SU-DHL-6 (cell line): ENCODE results near the gene CASP9.
"Not testable (repeated sequence)": the region's sequence is repeated elsewhere in the genome, so short reads cannot be mapped to it uniquely, and the experiment has no call there.

ENCODE experiments used
- H2AFZ ChIP-seq: fragments of 200-600 bp; sonication (generic); 2 replicates; pipeline ENCODE4 v1.6.1; 2014; ENCODE audit warnings: low read depth, mild to moderate bottlenecking, moderate library complexity, mixed read lengths, antibody characterized with exemption, low read length; ENCODE audit not compliant: severe bottlenecking
- H3F3A ChIP-seq: fragments of 200-600 bp; shearing (Covaris generic); 2 replicates; pipeline ENCODE4 v1.6.0; 2016; ENCODE audit warnings: antibody characterized with exemption, mild to moderate bottlenecking; ENCODE audit not compliant: insufficient read depth
- H3K27ac ChIP-seq: fragments of 200-600 bp; sonication (generic); 2 replicates; pipeline ENCODE4 v1.5.1; 2016; ENCODE audit warnings: low read depth, mild to moderate bottlenecking, low read length, moderate library complexity, mixed read lengths
- H3K27me3 ChIP-seq: fragments of 200-600 bp; sonication (generic), shearing (Covaris generic); 2 replicates; pipeline ENCODE4 v1.6.0; 2014; ENCODE audit warnings: mild to moderate bottlenecking, low read length
- H3K36me3 ChIP-seq: fragments of 200-600 bp; sonication (generic); 2 replicates; pipeline ENCODE4 v1.6.1; 2014; ENCODE audit warnings: mild to moderate bottlenecking, low read length, mixed read lengths
- H3K4me2 ChIP-seq: fragments of 300-600, 200-600 bp; shearing (Covaris generic), sonication (generic); 2 replicates; pipeline ENCODE4 v1.6.0; 2014; ENCODE audit warnings: low read length, low read depth, mild to moderate bottlenecking; ENCODE audit not compliant: poor library complexity, severe bottlenecking
- H3K4me3 ChIP-seq: fragments of 200-600 bp; sonication (generic); 2 replicates; pipeline ENCODE4 v1.5.1; 2014; ENCODE audit warnings: antibody characterized with exemption, low read length, mild to moderate bottlenecking, mixed read lengths; ENCODE audit not compliant: insufficient read depth, poor library complexity, severe bottlenecking
- H3K79me2 ChIP-seq: fragments of 200-600 bp; sonication (generic); 2 replicates; pipeline ENCODE4 v1.6.1; 2014; ENCODE audit warnings: mild to moderate bottlenecking, low read length, moderate library complexity; ENCODE audit not compliant: insufficient read depth
- H3K9ac ChIP-seq: fragments of 200-600 bp; sonication (generic); 2 replicates; pipeline ENCODE4 v1.7.0; 2014; ENCODE audit warnings: mild to moderate bottlenecking, low read length
- H3K9me2 ChIP-seq: fragments of 200-600 bp; sonication (generic); replicated peaks from 2 replicates; pipeline ENCODE4 v1.6.1; 2014; ENCODE audit warnings: low read length; ENCODE audit not compliant: insufficient read depth
- H3K9me3 ChIP-seq: fragments of 200-600 bp; sonication (generic); 2 replicates; pipeline ENCODE4 v1.6.1; 2014; ENCODE audit warnings: low read length, mixed read lengths; ENCODE audit not compliant: insufficient read depth
- H4K20me1 ChIP-seq: fragments of 200-600 bp; sonication (generic); 2 replicates; pipeline ENCODE4 v1.6.1; 2014; ENCODE audit warnings: low read depth, mild to moderate bottlenecking, antibody characterized with exemption, low read length, moderate library complexity, mixed read lengths
- EZH2phosphoT487 ChIP-seq: fragments of 200-600 bp; sonication (generic), shearing (Covaris generic); conservative IDR thresholded peaks from 2 replicates; pipeline ENCODE4 v1.6.1; 2018; ENCODE audit warnings: mild to moderate bottlenecking, antibody characterized with exemption, low read length, moderate library complexity, mixed read lengths
- TF ChIP-seq, protein P1 (sequence below): fragments of 200-600 bp; sonication (generic); IDR thresholded peaks from one replicate; pipeline ENCODE4 v1.5.1; 2017; ENCODE audit warnings: antibody characterized with exemption, mild to moderate bottlenecking, low read length, moderate library complexity; ENCODE audit not compliant: insufficient read depth, poor library complexity, severe bottlenecking

Gene CASP9

DNA sequence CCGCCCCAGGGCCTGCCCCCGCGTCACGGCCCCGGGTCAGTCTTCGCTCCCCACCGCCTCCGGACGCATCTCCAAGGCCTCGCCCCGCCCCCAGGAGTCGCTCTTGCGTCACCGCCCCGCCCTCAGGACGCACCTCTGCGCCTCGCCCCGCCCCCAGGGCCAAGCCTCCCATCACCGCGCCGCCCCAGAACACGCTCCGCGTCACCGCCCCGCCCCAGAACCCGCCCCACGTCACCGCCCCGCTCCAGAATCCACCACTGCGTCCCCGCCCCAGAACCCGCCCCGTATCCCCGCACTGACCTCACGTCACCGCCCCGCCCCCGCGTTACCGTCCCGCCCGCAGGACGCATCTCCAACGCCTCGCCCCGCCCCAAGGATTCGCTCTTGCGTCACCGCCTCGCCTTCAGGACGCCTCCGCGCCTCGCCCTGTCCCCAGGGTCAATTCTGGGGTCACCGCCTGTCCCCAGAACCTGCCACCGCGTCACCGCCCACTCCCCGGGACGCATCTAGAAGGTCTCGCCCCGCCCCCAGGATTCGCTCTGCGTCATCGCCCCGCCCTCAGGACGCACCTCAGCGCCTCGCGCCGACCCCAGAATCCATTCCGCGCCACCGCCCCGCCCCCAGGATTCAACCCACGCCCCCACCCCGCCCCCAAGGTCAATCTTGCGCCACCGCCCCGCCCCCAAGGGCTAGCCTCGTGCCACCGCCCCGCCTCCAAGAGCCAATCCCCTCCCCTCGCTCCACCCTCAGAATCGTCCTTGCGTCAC, 451 bp upstream of the CASP9 start:
- Histone ChIP-seq H3K36me3 (no peaks in the 10 kb centered on the region), H3K4me2 (peak overlapping the region; percentile 96), H3K27ac (peak overlapping the region; percentile 80), H3K27me3 (no peaks in the 10 kb centered on the region), H3K9ac (peak overlapping the region; percentile 59), H3K9me2 (no peaks in the 10 kb centered on the region), H4K20me1 (no peaks in the 10 kb centered on the region), H3K9me3 (no peaks in the 10 kb centered on the region), H3K79me2 (peaks cover 10% of the 10 kb centered on the region), H3F3A (peaks cover 12% of the 10 kb centered on the region), H2AFZ (peak overlapping the region; percentile 8), H3K4me3 (peak overlapping the region; percentile 65)
- TF ChIP-seq, protein P1, sequence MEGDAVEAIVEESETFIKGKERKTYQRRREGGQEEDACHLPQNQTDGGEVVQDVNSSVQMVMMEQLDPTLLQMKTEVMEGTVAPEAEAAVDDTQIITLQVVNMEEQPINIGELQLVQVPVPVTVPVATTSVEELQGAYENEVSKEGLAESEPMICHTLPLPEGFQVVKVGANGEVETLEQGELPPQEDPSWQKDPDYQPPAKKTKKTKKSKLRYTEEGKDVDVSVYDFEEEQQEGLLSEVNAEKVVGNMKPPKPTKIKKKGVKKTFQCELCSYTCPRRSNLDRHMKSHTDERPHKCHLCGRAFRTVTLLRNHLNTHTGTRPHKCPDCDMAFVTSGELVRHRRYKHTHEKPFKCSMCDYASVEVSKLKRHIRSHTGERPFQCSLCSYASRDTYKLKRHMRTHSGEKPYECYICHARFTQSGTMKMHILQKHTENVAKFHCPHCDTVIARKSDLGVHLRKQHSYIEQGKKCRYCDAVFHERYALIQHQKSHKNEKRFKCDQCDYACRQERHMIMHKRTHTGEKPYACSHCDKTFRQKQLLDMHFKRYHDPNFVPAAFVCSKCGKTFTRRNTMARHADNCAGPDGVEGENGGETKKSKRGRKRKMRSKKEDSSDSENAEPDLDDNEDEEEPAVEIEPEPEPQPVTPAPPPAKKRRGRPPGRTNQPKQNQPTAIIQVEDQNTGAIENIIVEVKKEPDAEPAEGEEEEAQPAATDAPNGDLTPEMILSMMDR: no peak
- TF ChIP-seq EZH2phosphoT487: no peak

DNA sequence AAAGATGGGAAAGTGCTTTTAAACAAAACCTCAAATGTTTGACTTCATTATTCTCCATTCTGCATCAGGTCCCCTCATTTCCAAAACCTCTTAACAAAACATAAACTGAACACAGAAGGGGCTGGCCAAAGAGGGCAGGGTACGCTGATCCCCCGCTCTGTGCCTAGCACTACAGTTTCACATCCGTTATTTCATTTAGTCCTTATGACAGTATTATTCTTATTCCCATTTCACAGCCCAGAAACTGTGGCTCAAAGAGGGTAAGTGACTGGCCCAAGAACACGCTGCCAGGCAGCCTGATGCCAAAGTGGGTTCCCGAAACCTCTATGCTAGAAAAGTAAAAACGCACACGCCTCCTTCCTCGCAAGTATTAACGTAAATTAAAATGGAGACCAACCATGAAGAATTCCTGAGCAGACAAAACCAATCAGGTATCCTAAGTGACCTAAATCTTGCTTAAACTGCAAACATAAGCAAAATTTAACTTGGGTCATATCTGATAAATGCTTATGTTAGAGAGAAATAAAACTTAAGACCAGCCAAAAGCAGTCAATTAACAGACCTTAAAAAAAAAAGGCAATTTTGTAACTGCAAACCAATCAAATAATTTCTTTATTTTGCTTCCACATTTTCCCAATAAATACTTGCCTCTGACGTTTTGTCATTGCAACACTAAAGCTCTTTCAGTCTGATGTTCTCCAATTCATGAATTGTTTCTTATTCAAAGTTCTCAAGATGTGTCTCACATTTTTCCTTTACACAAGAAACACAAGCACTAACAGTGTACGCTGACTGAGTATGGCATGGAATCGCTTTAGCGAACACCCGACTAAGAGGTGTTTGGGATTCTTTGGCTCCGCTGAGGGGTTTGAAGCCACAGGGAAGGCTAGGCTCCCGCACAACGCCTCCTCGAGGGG, 653 bp downstream of the CASP9 start:
- H2AFZ ChIP-seq: peak overlapping the region; percentile 8
- H3K9me2 ChIP-seq: no peaks in the 10 kb centered on the region
- H3K9me3 ChIP-seq: no peaks in the 10 kb centered on the region
- no peaks in the 10 kb centered on the region for H3K27me3 ChIP-seq
- peak overlapping the region; percentile 59 for H3K9ac ChIP-seq
- peaks cover 12% of the 10 kb centered on the region for H3F3A ChIP-seq
- peak overlapping the region; percentile 65 for H3K4me3 ChIP-seq
- peaks cover 10% of the 10 kb centered on the region for H3K79me2 ChIP-seq
- H3K36me3 ChIP-seq: no peaks in the 10 kb centered on the region
- 0 out of 2 replicates have a peak overlapping the region, but pooled peaks have one; percentile 29 for H3K27ac ChIP-seq
- H3K4me2 ChIP-seq: peak overlapping the region; percentile 96
- no peak for TF ChIP-seq EZH2phosphoT487
- TF ChIP-seq, protein P1: no peak
- no peaks in the 10 kb centered on the region for H4K20me1 ChIP-seq

DNA sequence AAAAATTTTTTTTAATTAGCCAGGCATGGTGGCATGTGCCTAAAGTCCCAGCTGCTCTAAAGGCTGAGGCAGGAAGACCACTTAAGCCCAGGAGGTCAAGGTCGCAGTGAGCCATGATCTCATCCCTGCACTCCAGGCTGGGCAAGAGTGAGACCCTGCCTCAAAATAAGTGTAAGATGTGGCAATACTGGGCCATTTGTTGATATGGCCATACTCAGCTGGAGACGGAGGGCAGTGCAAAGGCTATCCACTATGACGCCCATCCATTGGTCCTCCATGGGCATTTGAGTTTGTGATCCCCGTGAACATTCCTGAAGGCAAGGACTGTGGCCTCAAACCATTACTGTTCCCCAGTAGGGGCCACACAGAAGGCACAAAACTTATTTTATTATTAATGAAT, 1.5 kb downstream of the CASP9 start:
- H3K36me3 ChIP-seq: no peaks in the 10 kb centered on the region
- H3K9ac ChIP-seq: no peak overlapping the region
- no peaks in the 10 kb centered on the region for H3K27me3 ChIP-seq
- H3F3A ChIP-seq: peaks cover 12% of the 10 kb centered on the region
- H3K79me2 ChIP-seq: peaks cover 5% of the 10 kb centered on the region
- no peaks in the 10 kb centered on the region for H3K9me3 ChIP-seq
- H4K20me1 ChIP-seq: no peaks in the 10 kb centered on the region
- H3K4me3 ChIP-seq: no peak overlapping the region
- no peak for TF ChIP-seq EZH2phosphoT487
- TF ChIP-seq, protein P1: no peak
- peak overlapping the region; percentile 96 for H3K4me2 ChIP-seq
- no peaks in the 10 kb centered on the region for H3K9me2 ChIP-seq
- no peak overlapping the region for H2AFZ ChIP-seq
- H3K27ac ChIP-seq: no peak overlapping the region

DNA sequence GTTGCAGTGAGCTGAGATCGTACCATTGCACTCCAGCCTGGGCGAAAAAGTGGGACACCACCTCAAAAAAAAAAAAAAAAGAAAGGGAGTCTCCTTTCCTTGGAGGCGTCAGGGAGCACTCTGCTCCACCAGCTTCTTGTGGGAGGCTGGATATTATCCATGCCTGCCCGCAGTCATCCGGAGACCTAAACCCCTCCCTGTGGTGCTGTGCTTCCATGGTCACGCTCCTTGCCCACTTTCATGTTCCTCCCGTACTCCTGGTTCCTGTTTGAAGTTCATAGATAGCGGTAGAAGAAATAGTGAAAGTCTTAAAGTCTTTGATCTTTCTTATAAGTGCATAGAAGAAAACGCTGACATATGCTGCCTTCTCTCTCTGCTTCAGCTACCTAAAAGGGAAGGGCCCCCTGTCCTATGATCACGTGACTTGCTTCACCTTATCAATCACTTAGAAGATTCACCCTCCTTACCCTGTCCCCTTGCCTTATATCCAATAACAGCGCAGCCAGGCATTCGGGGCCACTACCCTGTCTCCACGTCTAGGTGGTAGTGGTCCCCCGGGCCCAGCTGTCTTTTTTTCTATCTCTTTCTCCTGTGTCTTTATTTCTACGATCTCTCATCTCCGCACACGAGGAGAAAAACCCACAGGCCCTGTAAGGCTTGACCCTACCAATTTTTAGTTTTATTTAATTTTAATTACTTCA, 2.7 kb downstream of the CASP9 start:
- H3K9me2 ChIP-seq, H3K27ac ChIP-seq, H2AFZ ChIP-seq, H3K36me3 ChIP-seq, H4K20me1 ChIP-seq, H3K9me3 ChIP-seq, H3K4me3 ChIP-seq, H3K9ac ChIP-seq, H3K4me2 ChIP-seq, H3K27me3 ChIP-seq, H3K79me2 ChIP-seq: not testable (repeated sequence)
- H3F3A ChIP-seq: peaks cover 12% of the 10 kb centered on the region
